ENCODE measurements around the gene UBE2H.

- TF ChIP-seq CTCF (IDR thresholded peaks at IDR 0.05) (no peak), POLR2AphosphoS5 (IDR thresholded peaks at IDR 0.05) (no peak), POLR2A (IDR thresholded peaks at IDR 0.05) (no peak), EP300 (IDR thresholded peaks at IDR 0.05) (no peak)
Observed at GRCh38 chr7:129858490-129858889, 94.3 kb downstream of the UBE2H start.

Data from upper lobe of left lung (tissue), 4 donors.